Caki2 (cell line): ENCODE results near the gene MED14. TPM values are rescaled to one million over a fixed set of nuclear protein-coding genes. Genes with fewer than 3 reads are reported as not detected.

ENCODE experiments used
- DNase-seq: peaks from one replicate; pipeline ENCODE4 v3.0.0-alpha.2; 2015; ENCODE audit warnings: low read depth
- in situ Hi-C: cut with HindIII; loops from 2 replicates; pipeline ENCODE4 v1.10.0; 2016; ENCODE audit warnings: low sequenced_read_pairs, low pct_unique_long_range_greater_than_20kb, mixed read lengths
- total RNA-seq: library from RNA; depleted of rRNA; stranded (reverse); fragments of >200 nt; shearing (Covaris generic); gene quantifications from 2 replicates; pipeline ENCODE4 v1.2.3, GENCODE V29; 2014; ENCODE audit warnings: low replicate concordance; rRNA removed

Gene MED14
- total RNA-seq, 1 experiment from 2014 or later, result 4.8 TPM

- in situ Hi-C loops, result no loop called here
- DNase-seq, result no peak
Measured at GRCh38 chrX:40632199-40632598, 103.1 kb downstream of the MED14 start.

GRCh38 chrX:40628506-40628905 is 106.8 kb downstream of the MED14 start:
- DNase-seq, result no peak
- in situ Hi-C loops, result no loop called here

- DNase-seq, result no peak
- in situ Hi-C loops, result no loop called here
Measured at GRCh38 chrX:40625294-40625693, 110.0 kb downstream of the MED14 start.

- no peak for DNase-seq
- in situ Hi-C loops, result no loop called here
Measured at GRCh38 chrX:40623665-40624064, 111.7 kb downstream of the MED14 start.

GRCh38 chrX:40623139-40623536 is 112.2 kb downstream of the MED14 start, which contains the start of gene MPC1L:
Gene MPC1L, plus strand, starts transcription at chrX:40623428. Its CDS starts 138 bp downstream, at chrX:40623566.
- in situ Hi-C loops, result no loop called here
- no peak for DNase-seq

GRCh38 chrX:40622479-40623138 is 112.7 kb downstream of the MED14 start:
- no peak for DNase-seq
- in situ Hi-C loops, result no loop called here

GRCh38 chrX:40617566-40617965 is 117.8 kb downstream of the MED14 start:
- in situ Hi-C loops, result no loop called here
- DNase-seq, result no peak

- in situ Hi-C loops, result no loop called here
- DNase-seq, result no peak
Measured at GRCh38 chrX:40615976-40616375, 119.4 kb downstream of the MED14 start.

GRCh38 chrX:40612511-40612910 is 122.8 kb downstream of the MED14 start:
- no peak for DNase-seq
- in situ Hi-C loops, result no loop called here

GRCh38 chrX:40607381-40607780 is 128.0 kb downstream of the MED14 start:
- no peak for DNase-seq
- in situ Hi-C loops, result no loop called here

- in situ Hi-C loops, result no loop called here
- no peak for DNase-seq
Measured at GRCh38 chrX:40603446-40603845, 131.9 kb downstream of the MED14 start.

Other genes starting within 250 kb of the MED14 start
- 82.5 and 104 TPM in 2 replicates for gene ATP6AP2, start 154.6 kb downstream of the MED14 start, total RNA-seq
- not detected in 2 replicates for gene MPC1L, start 112.1 kb downstream of the MED14 start, total RNA-seq
- 9.8 and 12.7 TPM in 2 replicates for gene CXorf38, start 88.0 kb downstream of the MED14 start, total RNA-seq